PC-3 (cell line): ENCODE data around the gene CNTRL. TPM values are rescaled to one million over a fixed set of nuclear protein-coding genes. Genes with fewer than 3 reads are reported as not detected.
A peak's percentile ranks its signal among the peaks of the same experiment; 100 is the strongest.

Experiments
- ATAC-seq: fragments of 200-7000 bp; cut with Tn5 transposase; 2 replicates; pipeline ENCODE4 v1.9.1; 2020; ENCODE audit warnings: mild to moderate bottlenecking, moderate library complexity
- BruUV-seq: library from RNA; stranded (reverse); fragments of 400-500 nt; replicated peaks from 2 replicates; lab custom pipeline; 2021; lab: Mats Ljungman, UMichigan
- CTCF ChIA-PET: fragments of 300-600 bp; sonication (Branson Sonifier 250); formaldehyde crosslinking; loops from one replicate; lab custom pipeline; 2022; ENCODE audit warnings: antibody characterized with exemption; lab: Charles Lee
- POLR2A ChIA-PET: fragments of 300-600 bp; sonication (Branson Sonifier 250); formaldehyde crosslinking; loops from one replicate; lab custom pipeline; 2022; ENCODE audit warnings: antibody characterized with exemption; ENCODE audit not compliant: unreplicated experiment; lab: Charles Lee
- DNase-seq: peaks from one replicate; pipeline ENCODE4 v3.0.0-alpha.2; 2015
- H2AFZ ChIP-seq: fragments of 300-600 bp; sonication (generic); 2 replicates; pipeline ENCODE4 v1.6.0; 2016; ENCODE audit warnings: antibody characterized with exemption, low read length
- H3F3A ChIP-seq: fragments of 300-600 bp; sonication (generic); one replicate; pipeline ENCODE4 v1.6.0; 2017; ENCODE audit warnings: antibody characterized with exemption, low read length, control low read depth, mild to moderate bottlenecking; ENCODE audit not compliant: unreplicated experiment
- H3K27ac ChIP-seq: fragments of 300-600 bp; sonication (generic); 2 replicates; pipeline ENCODE4 v1.5.1; 2016; ENCODE audit warnings: mild to moderate bottlenecking, low read length
- H3K27me3 ChIP-seq: fragments of 300-600 bp; sonication (generic); 2 replicates; pipeline ENCODE4 v1.6.1; 2016; ENCODE audit warnings: low read length, mixed read lengths
- H3K36me3 ChIP-seq: fragments of 300-600 bp; sonication (generic); 2 replicates; pipeline ENCODE4 v1.6.1; 2016; ENCODE audit warnings: low read depth, mixed run types, low read length, mixed read lengths
- H3K4me1 ChIP-seq: fragments of 300-600 bp; sonication (generic); 2 replicates; pipeline ENCODE4 v1.5.1; 2016; ENCODE audit warnings: low read length; ENCODE audit not compliant: insufficient read depth
- H3K4me2 ChIP-seq: fragments of 300-600 bp; sonication (generic); 2 replicates; pipeline ENCODE4 v1.6.0; 2016; ENCODE audit warnings: low read length
- H3K4me3 ChIP-seq: fragments of 300-600 bp; sonication (generic); 2 replicates; pipeline ENCODE4 v1.5.1; 2016; ENCODE audit warnings: mild to moderate bottlenecking, low read length, mixed read lengths
- H3K79me2 ChIP-seq: fragments of 300-600 bp; sonication (generic); 2 replicates; pipeline ENCODE4 v1.6.1; 2017; ENCODE audit warnings: low read length, mixed read lengths
- H3K9ac ChIP-seq: fragments of 300-600 bp; sonication (generic); 2 replicates; pipeline ENCODE4 v1.6.0; 2016; ENCODE audit warnings: mild to moderate bottlenecking, low read length
- H3K9me2 ChIP-seq: fragments of 300-600 bp; sonication (generic); replicated peaks from 2 replicates; pipeline ENCODE4 v1.6.1; 2016; ENCODE audit warnings: mixed run types, low read length, mixed read lengths
- H3K9me3 ChIP-seq: fragments of 300-600 bp; sonication (generic); 2 replicates; pipeline ENCODE4 v1.6.1; 2016; ENCODE audit warnings: low read length, mixed read lengths
- H4K20me1 ChIP-seq: fragments of 300-600 bp; sonication (generic); 2 replicates; pipeline ENCODE4 v1.6.1; 2016; ENCODE audit warnings: low read length, mixed read lengths
- CTCF ChIP-seq: fragments of 300-600 bp; sonication (generic); conservative IDR thresholded peaks from 2 replicates; pipeline ENCODE4 v1.5.1; 2017; ENCODE audit warnings: antibody characterized with exemption, low read depth, mild to moderate bottlenecking, low read length
- EZH2 ChIP-seq: fragments of 300-600 bp; sonication (generic); IDR thresholded peaks from one replicate; pipeline ENCODE4 v1.6.1; 2017; ENCODE audit warnings: antibody characterized with exemption, mild to moderate bottlenecking, low read length; ENCODE audit not compliant: unreplicated experiment
- EZH2phosphoT487 ChIP-seq: fragments of 300-600 bp; sonication (generic); IDR thresholded peaks from 2 replicates; pipeline ENCODE4 v1.6.1; 2018; ENCODE audit warnings: mild to moderate bottlenecking, antibody characterized with exemption, low read length, borderline replicate concordance
- intact Hi-C: fragments of 100-400 bp; cut with micrococcal nuclease; formaldehyde crosslinking; loops from 2 replicates; pipeline ENCODE4 v1.9.0; 2023
- total RNA-seq: library from RNA; depleted of rRNA; stranded (reverse); fragments of >200 nt; gene quantifications from 2 replicates; pipeline ENCODE4 v1.2.3, GENCODE V29; 2014

The CNTRL gene
- total RNA-seq, 1 experiment from 2014 or later = 6.0 TPM

GRCh38 chr9:121118266-121118665 lies 43.5 kb downstream of the CNTRL start:
- Histone ChIP-seq H3K36me3 (no peaks in the 10 kb centered on the region), H3K79me2 (peaks cover 7% of the 10 kb centered on the region; the same call in 1 of the 2 replicates), H3K9me2 (no peaks in the 10 kb centered on the region), H3F3A (no peaks in the 10 kb centered on the region), H3K4me2 (no peak overlapping the region), H3K9ac (no peak overlapping the region), H3K27ac (no peak overlapping the region), H3K4me3 (no peak overlapping the region), H3K4me1 (peaks cover 14% of the 10 kb centered on the region), H3K9me3 (no peaks in the 10 kb centered on the region), H3K27me3 (no peaks in the 10 kb centered on the region), H4K20me1 (no peaks in the 10 kb centered on the region), H2AFZ (no peak overlapping the region)
- intact Hi-C loops = no loop called here
- CTCF ChIA-PET = no interaction called here
- DNase-seq (no peak), ATAC-seq (no peak)
- no TSS peak for BruUV-seq
- TF ChIP-seq EZH2phosphoT487 = no peak
- POLR2A ChIA-PET = no interaction called here

- H2AFZ ChIP-seq = no peak overlapping the region
- TF ChIP-seq EZH2 = no peak
- TF ChIP-seq CTCF = no peak
- TF ChIP-seq EZH2phosphoT487 = no peak
- H3K9me3 ChIP-seq = no peaks in the 10 kb centered on the region
Observed at GRCh38 chr9:121120386-121120785, 45.6 kb downstream of the CNTRL start.

DNA sequence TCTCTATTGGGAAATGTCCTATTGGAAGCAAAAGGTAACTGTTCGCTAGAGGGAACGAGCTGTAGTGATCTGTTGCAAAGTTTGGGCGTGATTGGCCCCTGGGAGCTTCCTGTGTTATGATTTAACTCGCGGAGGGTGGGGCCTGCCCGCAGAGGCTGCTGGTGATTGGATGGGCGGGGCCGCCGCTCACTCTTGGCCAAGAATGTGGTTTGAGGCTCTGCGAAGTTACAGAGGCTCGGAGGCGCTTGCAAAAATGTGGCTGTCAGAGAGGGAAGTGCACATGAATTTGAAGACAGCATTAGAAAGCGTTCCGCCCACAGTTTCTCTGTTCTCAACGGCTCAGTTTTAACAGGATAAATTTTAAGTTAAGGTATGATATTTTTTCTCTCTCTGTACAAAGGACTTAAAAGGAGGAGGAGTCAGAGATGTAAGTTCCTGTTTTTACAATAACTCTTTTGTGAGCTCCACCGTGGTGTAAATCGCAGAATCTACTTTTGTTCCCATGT lies 46.9 kb downstream of the CNTRL start:
- Histone ChIP-seq H3K4me3 (peak overlapping the region; percentile 72), H3K4me1 (peaks cover 14% of the 10 kb centered on the region), H3K9me2 (no peaks in the 10 kb centered on the region), H3K9me3 (no peaks in the 10 kb centered on the region), H3F3A (no peaks in the 10 kb centered on the region), H3K27me3 (no peaks in the 10 kb centered on the region), H4K20me1 (no peaks in the 10 kb centered on the region), H3K27ac (peak overlapping the region; percentile 26), H3K4me2 (peak overlapping the region; percentile 88), H3K79me2 (peaks cover 7% of the 10 kb centered on the region; the same call in 1 of the 2 replicates), H3K9ac (peak overlapping the region; percentile 46), H2AFZ (peak overlapping the region; percentile 80), H3K36me3 (no peaks in the 10 kb centered on the region)
- intact Hi-C loops = loop anchor here (2.0 kb wide), 1 partner anchor 35 kb away; no protein-coding TSS in a partner anchor
- no peak for TF ChIP-seq EZH2phosphoT487
- TF ChIP-seq CTCF = no peak
- no peak for TF ChIP-seq EZH2
- POLR2A ChIA-PET = interaction anchor here (0.5 kb wide), 1 partner anchor 51 kb away, joined by 3 read pairs; no protein-coding TSS in a partner anchor
- ATAC-seq (peak; percentile 100), DNase-seq (peak; percentile 91)
- CTCF ChIA-PET = interaction anchor here (0.8 to 1.2 kb wide), 2 partner anchors 17 to 140 kb away, joined by 3 to 4 read pairs; no protein-coding TSS in a partner anchor
- BruUV-seq = no TSS peak

More at GRCh38 chr9:121120386-121120785, 45.6 kb downstream of the CNTRL start:
- no peaks in the 10 kb centered on the region for H3K9me2 ChIP-seq
- ChIA-PET CTCF (no interaction called here), POLR2A (no interaction called here)
- no peak overlapping the region for H3K9ac ChIP-seq
- intact Hi-C loops = loop anchor here (2.0 kb wide), 1 partner anchor 36 kb away; no protein-coding TSS in a partner anchor
- no TSS peak for BruUV-seq
- H4K20me1 ChIP-seq = no peaks in the 10 kb centered on the region
- no peak overlapping the region for H3K27ac ChIP-seq
- H3K4me1 ChIP-seq = peaks cover 14% of the 10 kb centered on the region
- H3K79me2 ChIP-seq = peaks cover 7% of the 10 kb centered on the region; the same call in 1 of the 2 replicates
- DNase-seq (no peak), ATAC-seq (no peak)
- no peak overlapping the region for H3K4me2 ChIP-seq
- no peaks in the 10 kb centered on the region for H3K36me3 ChIP-seq
- no peaks in the 10 kb centered on the region for H3K27me3 ChIP-seq
- no peaks in the 10 kb centered on the region for H3F3A ChIP-seq
- H3K4me3 ChIP-seq = no peak overlapping the region
